Neuronal stem cell (in vitro differentiated cells): Measurements from ENCODE around the gene EPHB6.

Experiments used
- DNase-seq: peaks from one replicate; pipeline ENCODE4 v3.0.0-alpha.2; 2013; ENCODE audit warnings: low spot score
- H2AFZ ChIP-seq: one replicate; pipeline ENCODE4 v1.6.1; 2013; ENCODE audit warnings: mild to moderate bottlenecking, low read length, inconsistent platforms
- H2AK5ac ChIP-seq: 2 replicates; pipeline ENCODE4 v1.6.1; 2013; ENCODE audit warnings: low read depth, mild to moderate bottlenecking, inconsistent platforms, low read length, moderate library complexity, mixed read lengths
- H2BK120ac ChIP-seq: 2 replicates; pipeline ENCODE4 v1.6.1; 2013; ENCODE audit warnings: low read depth, mild to moderate bottlenecking, inconsistent platforms, low read length, moderate library complexity, mixed read lengths
- H2BK12ac ChIP-seq: one replicate; pipeline ENCODE4 v1.6.1; 2013; ENCODE audit warnings: low read length, inconsistent platforms
- H2BK15ac ChIP-seq: 2 replicates; pipeline ENCODE4 v1.6.1; 2013; ENCODE audit warnings: mild to moderate bottlenecking, low read length, inconsistent platforms, mixed read lengths
- H2BK5ac ChIP-seq: one replicate; pipeline ENCODE4 v1.6.1; 2013; ENCODE audit warnings: inconsistent platforms, mild to moderate bottlenecking, low read length, moderate library complexity
- H3K14ac ChIP-seq: one replicate; pipeline ENCODE4 v1.6.1; 2013; ENCODE audit warnings: low read length, inconsistent platforms
- H3K18ac ChIP-seq: 2 replicates; pipeline ENCODE4 v1.6.1; 2013; ENCODE audit warnings: low read length, inconsistent platforms
- H3K23ac ChIP-seq: 2 replicates; pipeline ENCODE4 v1.6.1; 2013; ENCODE audit warnings: low read depth, mild to moderate bottlenecking, mixed read lengths, low read length, inconsistent platforms; ENCODE audit not compliant: poor library complexity
- H3K27ac ChIP-seq: replicated peaks from 3 replicates; pipeline ENCODE4 v1.5.1; 2013; ENCODE audit warnings: low read length, inconsistent platforms
- H3K27me3 ChIP-seq, 3 experiments: 2 replicates each; pipeline ENCODE4 v1.6.1; 2013; ENCODE audit warnings: low read length in 3 of 3, mild to moderate bottlenecking in 2 of 3, inconsistent platforms in 1 of 3, low read depth in 1 of 3, mixed read lengths in 1 of 3, moderate library complexity in 1 of 3; ENCODE audit not compliant: control insufficient read depth in 3 of 3, insufficient read depth in 3 of 3
- H3K36me3 ChIP-seq, 2 donors: replicated peaks in 1 of 2; 2 replicates each; pipeline ENCODE4 v1.6.1; 2013; ENCODE audit warnings: low read length in 2 of 2; ENCODE audit not compliant: control insufficient read depth in 2 of 2, insufficient read depth in 2 of 2
- H3K4ac ChIP-seq: 2 replicates; pipeline ENCODE4 v1.6.1; 2013; ENCODE audit warnings: inconsistent platforms, mild to moderate bottlenecking, low read length, moderate library complexity
- H3K4me1 ChIP-seq, 2 donors: 1 replicate in 1 of 2; 2 replicates in 1 of 2; pipeline ENCODE4 v1.6.1; 2013; ENCODE audit warnings: low read length in 2 of 2, low read depth in 1 of 2; ENCODE audit not compliant: control insufficient read depth in 2 of 2, insufficient read depth in 1 of 2
- H3K4me2 ChIP-seq: one replicate; pipeline ENCODE4 v1.6.1; 2013; ENCODE audit warnings: mild to moderate bottlenecking, low read length, inconsistent platforms; ENCODE audit not compliant: insufficient read depth, poor library complexity, severe bottlenecking
- H3K4me3 ChIP-seq, 2 donors: 2 replicates each; pipeline ENCODE4 v1.5.1; 2013; ENCODE audit warnings: low read length in 2 of 2, mild to moderate bottlenecking in 2 of 2, inconsistent platforms in 1 of 2, moderate library complexity in 1 of 2
- H3K79me1 ChIP-seq: one replicate; pipeline ENCODE4 v1.6.1; 2013; ENCODE audit warnings: low read depth, mild to moderate bottlenecking, inconsistent platforms, low read length, moderate library complexity
- H3K9ac ChIP-seq: one replicate; pipeline ENCODE4 v1.6.1; 2013; ENCODE audit warnings: mild to moderate bottlenecking, low read depth, low read length, inconsistent platforms; ENCODE audit not compliant: poor library complexity
- H3K9me3 ChIP-seq, 2 donors: replicated peaks in 1 of 2; 2 replicates each; pipeline versions ENCODE3 to v1.6.1; 2013; ENCODE audit warnings: low read length in 2 of 2, mild to moderate bottlenecking in 2 of 2, inconsistent platforms in 1 of 2, low read depth in 1 of 2, mixed read lengths in 1 of 2, moderate library complexity in 1 of 2; ENCODE audit not compliant: control insufficient read depth in 2 of 2, insufficient read depth in 1 of 2
- H4K8ac ChIP-seq: one replicate; pipeline ENCODE4 v1.6.1; 2013; ENCODE audit warnings: low read depth, mild to moderate bottlenecking, inconsistent platforms, low read length, moderate library complexity
- H4K91ac ChIP-seq: one replicate; pipeline ENCODE4 v1.6.1; 2013; ENCODE audit warnings: low read length, low read depth, mild to moderate bottlenecking, inconsistent platforms; ENCODE audit not compliant: poor library complexity
- WGBS, 2 donors: extraction: QIAGEN DNeasy Blood & Tissue Kit; methylation state at CpG; one replicate each; pipeline ENCODE4 v1.1.7; 2013; ENCODE audit warnings: missing lambda C conversion rate in 2 of 2, mixed read lengths in 1 of 2; ENCODE audit not compliant: insufficient read length in 2 of 2, insufficient replicate concordance in 1 of 2; ENCODE audit errors: extremely low coverage in 2 of 2; 5-methylcytosine and 5-hydroxymethylcytosine counted together

The EPHB6 gene

GRCh38 chr7:142867398-142868187 is 12.7 kb downstream of the EPHB6 start:
- Histone ChIP-seq H3K14ac (no peak overlapping the region), H3K4me1 (no peaks in the 10 kb centered on the region), H2AK5ac (peak overlapping the region; percentile 69), H2BK15ac (no peak overlapping the region), H3K4me2 (no peak overlapping the region), H3K9me3 (no peaks in the 10 kb centered on the region), H3K79me1 (peaks cover 2% of the 10 kb centered on the region), H3K4ac (no peak overlapping the region), H2AFZ (no peak overlapping the region), H3K27me3 (no peaks in the 10 kb centered on the region), H3K18ac (peak overlapping the region; percentile 66), H3K4me3 (no peak overlapping the region), H3K36me3 (no peaks in the 10 kb centered on the region), H4K91ac (no peak overlapping the region), H2BK12ac (no peak overlapping the region), H2BK120ac (no peak overlapping the region), H4K8ac (no peak overlapping the region), H3K23ac (no peak overlapping the region), H3K9ac (no peak overlapping the region), H3K27ac (no peak overlapping the region), H2BK5ac (no peak overlapping the region)
- no CpG with 5 or more reads among the region's 18 CpGs for WGBS, 2 donors
- DNase-seq, result no peak

DNA sequence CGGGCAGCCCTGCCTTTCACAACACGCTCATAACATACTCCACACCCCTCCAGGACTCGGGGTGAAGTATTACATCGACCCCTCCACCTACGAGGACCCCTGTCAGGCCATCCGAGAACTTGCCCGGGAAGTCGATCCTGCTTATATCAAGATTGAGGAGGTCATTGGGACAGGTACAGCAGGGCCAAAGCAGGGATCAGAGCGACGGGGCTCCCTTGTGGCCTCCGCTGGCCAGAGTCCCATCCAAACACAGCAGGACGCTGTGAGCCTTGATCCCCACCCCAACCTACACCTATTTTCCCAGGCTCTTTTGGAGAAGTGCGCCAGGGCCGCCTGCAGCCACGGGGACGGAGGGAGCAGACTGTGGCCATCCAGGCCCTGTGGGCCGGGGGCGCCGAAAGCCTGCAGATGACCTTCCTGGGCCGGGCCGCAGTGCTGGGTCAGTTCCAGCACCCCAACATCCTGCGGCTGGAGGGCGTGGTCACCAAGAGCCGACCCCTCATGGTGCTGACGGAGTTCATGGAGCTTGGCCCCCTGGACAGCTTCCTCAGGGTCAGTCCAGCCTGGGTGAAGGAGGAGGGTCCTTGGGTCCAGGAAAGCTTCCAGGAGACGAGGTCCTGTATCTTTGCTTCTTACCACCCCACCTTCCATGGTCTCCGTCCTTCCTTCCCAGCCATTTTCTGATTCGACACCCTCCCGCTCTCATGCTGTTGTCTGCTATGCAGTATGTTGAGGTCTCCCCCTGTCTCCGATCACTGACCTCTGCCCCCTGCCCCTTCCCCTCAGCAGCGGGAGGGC is 13.5 kb downstream of the EPHB6 start:
- H2BK5ac ChIP-seq, result no peak overlapping the region
- no peak overlapping the region for H2BK15ac ChIP-seq
- no peak overlapping the region for H3K4ac ChIP-seq
- H3K9me3 ChIP-seq, result peaks cover 0 to 2% of the 10 kb centered on the region in 2 donors
- no peak for DNase-seq
- no peak overlapping the region for H3K14ac ChIP-seq
- H3K9ac ChIP-seq, result no peak overlapping the region
- H2BK120ac ChIP-seq, result no peak overlapping the region
- peak overlapping the region; percentile 23 for H3K18ac ChIP-seq
- peaks cover 0 to under 1% of the 10 kb centered on the region in 2 donors for H3K4me1 ChIP-seq
- no peak overlapping the region for H4K8ac ChIP-seq
- peak overlapping the region; percentile 20 for H4K91ac ChIP-seq
- H3K4me2 ChIP-seq, result no peak overlapping the region
- no CpG with 5 or more reads among the region's 31 CpGs for WGBS, 2 donors
- no peak overlapping the region for H3K4me3 ChIP-seq
- H3K79me1 ChIP-seq, result peaks cover 2% of the 10 kb centered on the region
- H3K36me3 ChIP-seq, result no peaks in the 10 kb centered on the region
- H2BK12ac ChIP-seq, result peak overlapping the region; percentile 46
- H3K23ac ChIP-seq, result no peak overlapping the region
- no peaks in the 10 kb centered on the region for H3K27me3 ChIP-seq
- no peak overlapping the region for H2AFZ ChIP-seq
- H2AK5ac ChIP-seq, result peak overlapping the region; percentile 21
- H3K27ac ChIP-seq, result no peak overlapping the region

DNA sequence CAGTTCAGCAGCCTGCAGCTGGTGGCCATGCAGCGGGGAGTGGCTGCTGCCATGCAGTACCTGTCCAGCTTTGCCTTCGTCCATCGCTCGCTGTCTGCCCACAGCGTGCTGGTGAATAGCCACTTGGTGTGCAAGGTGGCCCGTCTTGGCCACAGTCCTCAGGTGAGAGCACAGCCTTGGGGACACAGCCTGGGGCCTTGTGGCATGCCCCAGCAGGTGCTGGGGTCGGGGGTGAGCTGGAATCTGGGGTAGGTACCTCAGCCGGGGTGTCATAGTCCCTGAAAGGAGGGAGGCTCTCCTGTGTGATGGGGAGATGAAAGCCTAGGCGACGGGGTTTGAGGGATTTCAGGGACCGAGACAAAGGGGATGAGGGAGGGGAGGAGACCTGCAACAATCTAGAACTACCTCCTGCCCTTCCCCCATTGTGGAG is 14.1 kb downstream of the EPHB6 start:
- no peak overlapping the region for H2AFZ ChIP-seq
- peak overlapping the region; percentile 23 for H3K18ac ChIP-seq
- DNase-seq, result no peak

GRCh38 chr7:142869434-142869833 is 14.6 kb downstream of the EPHB6 start:
- DNase-seq, result no peak
- H3K36me3 ChIP-seq, result no peaks in the 10 kb centered on the region
- H2BK15ac ChIP-seq, result no peak overlapping the region
- H4K91ac ChIP-seq, result no peak overlapping the region
- H3K27ac ChIP-seq, result no peak overlapping the region
- peaks cover 2% of the 10 kb centered on the region for H3K79me1 ChIP-seq
- H3K14ac ChIP-seq, result no peak overlapping the region
- H3K27me3 ChIP-seq, result no peaks in the 10 kb centered on the region
- no peak overlapping the region for H3K4me2 ChIP-seq
- no peak overlapping the region for H2BK5ac ChIP-seq
- H3K9me3 ChIP-seq, result peaks cover 0 to 5% of the 10 kb centered on the region in 2 donors
- H2BK12ac ChIP-seq, result no peak overlapping the region
- no peak overlapping the region for H3K4me3 ChIP-seq
- H3K23ac ChIP-seq, result no peak overlapping the region
- no peak overlapping the region for H4K8ac ChIP-seq
- no peak overlapping the region for H2AK5ac ChIP-seq
- no peak overlapping the region for H2AFZ ChIP-seq
- no CpG with 5 or more reads among the region's 2 CpGs for WGBS, 2 donors
- no peak overlapping the region for H2BK120ac ChIP-seq
- peaks cover 0 to 1% of the 10 kb centered on the region in 2 donors for H3K4me1 ChIP-seq
- H3K18ac ChIP-seq, result no peak overlapping the region
- no peak overlapping the region for H3K9ac ChIP-seq
- H3K4ac ChIP-seq, result no peak overlapping the region

More for the DNA sequence above, 14.1 kb downstream of the EPHB6 start:
- Histone ChIP-seq H3K4me3 (no peak overlapping the region), H3K27ac (no peak overlapping the region), H3K9me3 (peaks cover 0 to 3% of the 10 kb centered on the region in 2 donors), H3K23ac (no peak overlapping the region), H2BK5ac (no peak overlapping the region), H4K8ac (no peak overlapping the region), H2BK12ac (no peak overlapping the region), H2BK120ac (no peak overlapping the region), H3K27me3 (no peaks in the 10 kb centered on the region), H3K4ac (no peak overlapping the region), H3K14ac (no peak overlapping the region), H4K91ac (peak overlapping the region; percentile 20), H3K9ac (no peak overlapping the region), H3K79me1 (peaks cover 2% of the 10 kb centered on the region), H2AK5ac (no peak overlapping the region), H3K4me1 (peaks cover 0 to 1% of the 10 kb centered on the region in 2 donors), H3K4me2 (no peak overlapping the region), H3K36me3 (no peaks in the 10 kb centered on the region), H2BK15ac (no peak overlapping the region)
- WGBS, 2 donors, result no CpG with 5 or more reads among the region's 11 CpGs
